Neural progenitor cell (in vitro differentiated cells): Measurements from ENCODE around the gene GNL1. TPM values are rescaled to one million over a fixed set of nuclear protein-coding genes. Genes with fewer than 3 reads are reported as not detected.
"Not testable (repeated sequence)": the region's sequence is repeated elsewhere in the genome, so short reads cannot be mapped to it uniquely, and the experiment has no call there.

Source experiments
- DNase-seq: peaks from one replicate; pipeline ENCODE4 v3.0.0-alpha.2; 2016; ENCODE audit warnings: low spot score
- H2AFZ ChIP-seq: fragments of 200-600 bp; sonication (generic); replicated peaks from 2 replicates; pipeline ENCODE4 v1.6.1; 2016; ENCODE audit warnings: antibody characterized with exemption
- H3F3A ChIP-seq: fragments of 200-600 bp; sonication (generic); 2 replicates; pipeline ENCODE4 v1.6.1; 2016; ENCODE audit warnings: antibody characterized with exemption, low read depth
- H3K27ac ChIP-seq: fragments of 200-600 bp; sonication (generic); 2 replicates; pipeline ENCODE4 v1.5.1; 2016; ENCODE audit warnings: mild to moderate bottlenecking
- H3K27me3 ChIP-seq: fragments of 200-600 bp; sonication (generic); 2 replicates; pipeline ENCODE4 v1.6.1; 2016; ENCODE audit warnings: mild to moderate bottlenecking, moderate library complexity
- H3K36me3 ChIP-seq: fragments of 200-600 bp; sonication (generic); 2 replicates; pipeline ENCODE4 v1.5.1; 2016
- H3K4me1 ChIP-seq: fragments of 200-600 bp; sonication (generic); 2 replicates; pipeline ENCODE4 v1.6.1; 2016; ENCODE audit warnings: mixed run types
- H3K4me2 ChIP-seq: fragments of 200-600 bp; sonication (generic); 2 replicates; pipeline ENCODE4 v1.6.1; 2016
- H3K4me3 ChIP-seq: fragments of 200-600 bp; sonication (generic); 2 replicates; pipeline ENCODE4 v1.5.1; 2016
- H3K79me2 ChIP-seq: fragments of 200-600 bp; sonication (generic); 2 replicates; pipeline ENCODE4 v1.6.1; 2016; ENCODE audit warnings: low read depth
- H3K9ac ChIP-seq: fragments of 200-600 bp; sonication (generic); 2 replicates; pipeline ENCODE4 v1.6.1; 2016
- H3K9me3 ChIP-seq: fragments of 200-600 bp; sonication (generic); 2 replicates; pipeline ENCODE4 v1.5.1; 2016; ENCODE audit warnings: low read depth
- H4K20me1 ChIP-seq: fragments of 200-600 bp; sonication (generic); 2 replicates; pipeline ENCODE4 v1.6.1; 2016; ENCODE audit warnings: low read depth
- H3K27ac Mint-ChIP-seq: 3 replicates; pipeline ENCODE4 v1.8.0; 2021; ENCODE audit warnings: mixed read lengths
- H3K27me3 Mint-ChIP-seq: 2 replicates; pipeline ENCODE4 v1.8.0; 2022; ENCODE audit warnings: low read depth, mild to moderate bottlenecking, inconsistent platforms, moderate library complexity, mixed read lengths; ENCODE audit not compliant: insufficient read depth
- H3K36me3 Mint-ChIP-seq: 3 replicates; pipeline ENCODE4 v1.8.0; 2021; ENCODE audit warnings: mixed read lengths
- H3K4me1 Mint-ChIP-seq: 3 replicates; pipeline ENCODE4 v1.8.0; 2021; ENCODE audit warnings: mixed read lengths
- H3K4me3 Mint-ChIP-seq: 3 replicates; pipeline ENCODE4 v1.8.0; 2021; ENCODE audit warnings: mild to moderate bottlenecking, moderate library complexity, mixed read lengths
- H3K9me3 Mint-ChIP-seq: 3 replicates; pipeline ENCODE4 v1.8.0; 2020; ENCODE audit warnings: mixed read lengths
- EZH2 ChIP-seq: fragments of 200-600 bp; sonication (generic); IDR thresholded peaks from 2 replicates; pipeline ENCODE4 v1.6.1; 2017; ENCODE audit warnings: antibody characterized with exemption, mild to moderate bottlenecking, moderate library complexity
- EZH2phosphoT487 ChIP-seq: fragments of 200-600 bp; sonication (generic); IDR thresholded peaks from 2 replicates; pipeline ENCODE4 v1.6.1; 2017; ENCODE audit warnings: antibody characterized with exemption
- total RNA-seq: library from RNA; depleted of rRNA; stranded (reverse); fragments of >200 nt; gene quantifications from 2 replicates; pipeline ENCODE4 v1.2.3, GENCODE V29; 2015; ENCODE audit warnings: low replicate concordance
- TF ChIP-seq, protein P1 (sequence below): fragments of 200-600 bp; sonication (generic); IDR thresholded peaks from 2 replicates; pipeline ENCODE4 v1.5.1; 2017; ENCODE audit warnings: antibody characterized with exemption, mild to moderate bottlenecking

The GNL1 gene
- total RNA-seq, 1 donor from 2014 or later = 23.7 TPM

- no peaks in the 10 kb centered on the region for H3K9me3 ChIP-seq
- Mint-ChIP-seq H3K27ac (no peak overlapping the region), H3K36me3 (no peaks in the 10 kb centered on the region), H3K9me3 (no peaks in the 10 kb centered on the region), H3K4me3 (no peak overlapping the region), H3K4me1 (no peaks in the 10 kb centered on the region), H3K27me3 (peaks cover 5% of the 10 kb centered on the region)
- H3K27ac ChIP-seq = no peak overlapping the region
- no peak overlapping the region for H3K4me2 ChIP-seq
- peaks cover 4% of the 10 kb centered on the region for H3K4me1 ChIP-seq
- H2AFZ ChIP-seq = no peak overlapping the region
- H3K27me3 ChIP-seq = no peaks in the 10 kb centered on the region
- H3F3A ChIP-seq = peaks cover 6% of the 10 kb centered on the region
- no peaks in the 10 kb centered on the region for H3K79me2 ChIP-seq
- no peak for TF ChIP-seq EZH2
- no peak for TF ChIP-seq EZH2phosphoT487
- TF ChIP-seq, protein P1, sequence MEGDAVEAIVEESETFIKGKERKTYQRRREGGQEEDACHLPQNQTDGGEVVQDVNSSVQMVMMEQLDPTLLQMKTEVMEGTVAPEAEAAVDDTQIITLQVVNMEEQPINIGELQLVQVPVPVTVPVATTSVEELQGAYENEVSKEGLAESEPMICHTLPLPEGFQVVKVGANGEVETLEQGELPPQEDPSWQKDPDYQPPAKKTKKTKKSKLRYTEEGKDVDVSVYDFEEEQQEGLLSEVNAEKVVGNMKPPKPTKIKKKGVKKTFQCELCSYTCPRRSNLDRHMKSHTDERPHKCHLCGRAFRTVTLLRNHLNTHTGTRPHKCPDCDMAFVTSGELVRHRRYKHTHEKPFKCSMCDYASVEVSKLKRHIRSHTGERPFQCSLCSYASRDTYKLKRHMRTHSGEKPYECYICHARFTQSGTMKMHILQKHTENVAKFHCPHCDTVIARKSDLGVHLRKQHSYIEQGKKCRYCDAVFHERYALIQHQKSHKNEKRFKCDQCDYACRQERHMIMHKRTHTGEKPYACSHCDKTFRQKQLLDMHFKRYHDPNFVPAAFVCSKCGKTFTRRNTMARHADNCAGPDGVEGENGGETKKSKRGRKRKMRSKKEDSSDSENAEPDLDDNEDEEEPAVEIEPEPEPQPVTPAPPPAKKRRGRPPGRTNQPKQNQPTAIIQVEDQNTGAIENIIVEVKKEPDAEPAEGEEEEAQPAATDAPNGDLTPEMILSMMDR = no peak
- H3K9ac ChIP-seq = no peak overlapping the region
- H3K36me3 ChIP-seq = no peaks in the 10 kb centered on the region
- no peaks in the 10 kb centered on the region for H4K20me1 ChIP-seq
- DNase-seq = no peak
- no peak overlapping the region for H3K4me3 ChIP-seq
Observed at GRCh38 chr6:30507849-30508827, 48.2 kb downstream of the GNL1 start.

DNA sequence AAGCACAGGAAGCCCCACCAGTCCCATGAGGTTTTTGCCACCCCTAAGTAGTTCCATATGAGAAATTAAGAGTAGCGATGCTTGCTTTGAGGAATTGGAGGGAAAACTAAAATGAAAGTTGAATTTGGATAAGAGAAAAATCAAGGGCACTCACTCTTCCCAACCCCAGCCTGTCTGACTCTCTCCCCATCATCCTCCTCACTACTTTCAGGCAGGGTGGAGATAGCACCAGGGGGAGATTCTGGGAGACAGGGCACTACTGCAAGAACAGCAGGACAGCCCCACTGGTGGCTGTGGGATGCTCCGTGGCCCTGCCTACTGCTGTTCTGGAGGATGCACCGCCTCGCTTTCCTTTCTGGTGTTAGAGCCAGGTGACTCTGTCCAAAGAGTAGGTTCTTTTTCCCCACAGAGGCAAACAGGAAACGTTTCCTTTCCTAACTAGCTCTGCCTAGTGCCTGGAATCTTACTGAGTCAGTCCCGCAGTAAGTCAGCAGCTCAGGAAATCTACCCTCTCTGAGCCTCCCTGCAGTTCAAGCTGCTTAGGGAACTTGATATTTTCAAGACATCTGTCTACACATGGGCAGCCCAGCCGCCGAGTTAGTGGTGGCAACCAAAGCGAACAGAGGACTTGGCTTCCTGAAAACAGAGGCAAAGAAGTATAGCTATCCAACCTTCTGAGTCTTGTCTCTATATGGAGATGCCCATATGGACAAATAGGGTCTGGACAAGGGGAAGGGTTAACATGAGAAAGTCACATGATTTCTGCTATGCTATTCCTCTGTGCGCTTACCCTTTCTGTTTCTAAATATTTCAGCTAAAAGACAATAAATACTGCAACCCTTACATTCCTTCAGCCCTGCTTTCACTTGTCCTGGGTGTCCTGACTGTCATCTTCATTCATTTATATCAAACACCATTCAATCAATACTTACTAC is 55.6 kb downstream of the GNL1 start:
- H3K27me3 Mint-ChIP-seq = peaks cover 4% of the 10 kb centered on the region
- no peaks in the 10 kb centered on the region for H3K36me3 Mint-ChIP-seq
- H3K9me3 ChIP-seq = no peaks in the 10 kb centered on the region
- no peak overlapping the region for H3K27ac Mint-ChIP-seq
- H3K36me3 ChIP-seq = no peaks in the 10 kb centered on the region
- H3K4me3 ChIP-seq = no peak overlapping the region
- no peaks in the 10 kb centered on the region for H3F3A ChIP-seq
- H3K4me2 ChIP-seq = no peak overlapping the region
- H2AFZ ChIP-seq = no peak overlapping the region
- no peak overlapping the region for H3K9ac ChIP-seq
- no peak for DNase-seq
- no peak overlapping the region for H3K27ac ChIP-seq
- no peak for TF ChIP-seq EZH2
- no peak for TF ChIP-seq EZH2phosphoT487
- H4K20me1 ChIP-seq = no peaks in the 10 kb centered on the region
- H3K4me3 Mint-ChIP-seq = no peak overlapping the region
- peaks cover 5% of the 10 kb centered on the region for H3K9me3 Mint-ChIP-seq
- H3K27me3 ChIP-seq = no peaks in the 10 kb centered on the region
- no peaks in the 10 kb centered on the region for H3K79me2 ChIP-seq
- no peaks in the 10 kb centered on the region for H3K4me1 ChIP-seq
- no peaks in the 10 kb centered on the region for H3K4me1 Mint-ChIP-seq

GRCh38 chr6:30498705-30499104 is 57.6 kb downstream of the GNL1 start:
- H3K9me3 ChIP-seq, H3K36me3 Mint-ChIP-seq, H3K4me3 Mint-ChIP-seq, H2AFZ ChIP-seq, DNase-seq, H3K4me1 Mint-ChIP-seq, H3K27ac Mint-ChIP-seq, H3K4me1 ChIP-seq, H3K27ac ChIP-seq, H3K9ac ChIP-seq, H3K4me3 ChIP-seq, H3K79me2 ChIP-seq, H3K36me3 ChIP-seq, H3K27me3 ChIP-seq, H3K4me2 ChIP-seq, H3F3A ChIP-seq, H3K27me3 Mint-ChIP-seq, H3K9me3 Mint-ChIP-seq, H4K20me1 ChIP-seq: not testable (repeated sequence)

DNA sequence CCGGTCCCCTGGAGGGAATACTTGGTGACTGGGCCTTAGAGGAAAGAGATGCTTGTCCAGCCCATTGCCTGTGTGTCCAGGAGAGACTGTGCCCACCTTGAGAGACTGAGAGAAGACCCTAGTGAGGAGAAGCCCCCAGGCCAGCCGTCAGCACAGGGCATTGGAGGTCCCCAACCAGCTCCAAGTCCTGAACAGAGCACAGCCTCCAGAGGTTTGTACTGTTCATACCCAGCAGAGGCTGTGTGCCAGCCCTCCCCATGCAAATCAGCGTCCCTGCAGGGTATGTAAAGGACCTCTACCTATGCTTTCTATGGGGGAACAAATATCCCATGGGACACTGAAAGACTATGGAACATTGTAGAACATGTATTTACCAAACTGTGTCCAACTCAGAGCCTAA is 58.6 kb downstream of the GNL1 start:
- Histone ChIP-seq H3K9ac (no peak overlapping the region), H3K4me1 (no peaks in the 10 kb centered on the region), H4K20me1 (no peaks in the 10 kb centered on the region), H3K27ac (no peak overlapping the region), H3F3A (no peaks in the 10 kb centered on the region), H3K9me3 (no peaks in the 10 kb centered on the region), H2AFZ (no peak overlapping the region), H3K4me2 (no peak overlapping the region), H3K36me3 (no peaks in the 10 kb centered on the region), H3K27me3 (no peaks in the 10 kb centered on the region), H3K4me3 (no peak overlapping the region), H3K79me2 (no peaks in the 10 kb centered on the region)
- Mint-ChIP-seq H3K36me3 (no peaks in the 10 kb centered on the region), H3K9me3 (peaks cover 5% of the 10 kb centered on the region), H3K27ac (no peak overlapping the region), H3K27me3 (peaks cover 4% of the 10 kb centered on the region), H3K4me1 (no peaks in the 10 kb centered on the region), H3K4me3 (no peak overlapping the region)
- TF ChIP-seq, protein P1 = no peak
- TF ChIP-seq EZH2phosphoT487 (no peak), EZH2 (no peak)
- no peak for DNase-seq

DNA sequence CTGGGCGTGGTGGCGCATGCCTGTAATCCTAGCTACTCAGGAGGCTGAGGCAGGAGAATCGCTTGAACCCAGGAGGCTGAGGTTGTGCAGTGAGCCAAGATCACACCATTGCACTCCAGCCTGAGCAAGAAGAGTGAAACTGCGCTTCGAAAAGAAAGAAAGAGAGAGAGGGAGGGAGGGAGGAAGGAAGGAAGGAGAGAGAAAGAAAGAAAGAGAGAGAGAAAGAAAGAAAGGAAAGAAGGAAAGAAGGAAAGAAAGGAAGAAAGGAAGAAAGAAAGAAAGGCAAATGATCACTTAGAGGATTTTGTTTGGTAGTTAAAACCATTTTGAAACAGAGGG is 59.1 kb downstream of the GNL1 start:
- not testable (repeated sequence) for H3K27me3 Mint-ChIP-seq, H3K9ac ChIP-seq, H3K4me3 Mint-ChIP-seq, H3K36me3 Mint-ChIP-seq, H3K9me3 ChIP-seq, DNase-seq, H3K4me1 Mint-ChIP-seq, H3K9me3 Mint-ChIP-seq, H4K20me1 ChIP-seq, H3K36me3 ChIP-seq, H3K27ac Mint-ChIP-seq, H3K27me3 ChIP-seq, H3F3A ChIP-seq, H3K79me2 ChIP-seq, H2AFZ ChIP-seq, H3K4me2 ChIP-seq, H3K27ac ChIP-seq, H3K4me1 ChIP-seq, H3K4me3 ChIP-seq
